ENCODE data around the gene HNRNPM.

Gene HNRNPM

GRCh38 chr19:8463365-8463764 is 18.6 kb downstream of the HNRNPM start:
- ChIA-PET CTCF (interaction anchor here (1.1 to 3.7 kb wide), 3 partner anchors 20 to 115 kb away, joined by 3 to 17 read pairs (median 3); no protein-coding TSS in a partner anchor), POLR2A (no interaction called here)
- no peak overlapping the region for H3K4me3 ChIP-seq (ENCODE audit: low read depth, low read length)
- no peak for DNase-seq (ENCODE audit: low read depth, low spot score)
- no peak for TF ChIP-seq CTCF (IDR thresholded peaks at IDR 0.05; ENCODE audit: insufficient read depth, low read length, missing control alignments)

GRCh38 chr19:8466018-8466417 is 21.2 kb downstream of the HNRNPM start:
- no peak overlapping the region for H3K4me3 ChIP-seq (ENCODE audit: low read depth, low read length)
- TF ChIP-seq CTCF (IDR thresholded peaks at IDR 0.05; ENCODE audit: insufficient read depth, low read length, missing control alignments) = no peak
- POLR2A ChIA-PET = no interaction called here
- CTCF ChIA-PET = interaction anchor here (1.0 to 1.3 kb wide), 2 partner anchors 111 to 113 kb away, joined by 3 read pairs; no protein-coding TSS in a partner anchor
- DNase-seq (ENCODE audit: low read depth, low spot score) = no peak

GRCh38 chr19:8468124-8468523 is 23.3 kb downstream of the HNRNPM start:
- no peak for DNase-seq (ENCODE audit: low read depth, low spot score)
- H3K4me3 ChIP-seq (ENCODE audit: low read depth, low read length) = no peak overlapping the region
- TF ChIP-seq CTCF (IDR thresholded peaks at IDR 0.05; ENCODE audit: insufficient read depth, low read length, missing control alignments) = no peak
- CTCF ChIA-PET = interaction anchor here (4.5 kb wide), 1 partner anchor 114 kb away, joined by 27 read pairs; no protein-coding TSS in a partner anchor
- POLR2A ChIA-PET = no interaction called here

GRCh38 chr19:8468761-8469373 is 24.1 kb downstream of the HNRNPM start:
- DNase-seq (ENCODE audit: low read depth, low spot score) = no peak
- no peak for TF ChIP-seq CTCF (IDR thresholded peaks at IDR 0.05; ENCODE audit: insufficient read depth, low read length, missing control alignments)
- no peak overlapping the region for H3K4me3 ChIP-seq (ENCODE audit: low read depth, low read length)
- CTCF ChIA-PET = interaction anchor here (1.0 to 4.5 kb wide), 2 partner anchors 38 to 115 kb away, joined by 3 to 27 read pairs; no protein-coding TSS in a partner anchor
- POLR2A ChIA-PET = interaction anchor here (0.7 kb wide), 1 partner anchor 9 kb away, joined by 3 read pairs; no protein-coding TSS in a partner anchor

GRCh38 chr19:8469613-8470368 is 25.0 kb downstream of the HNRNPM start:
- no peak overlapping the region for H3K4me3 ChIP-seq (ENCODE audit: low read depth, low read length)
- no peak for DNase-seq (ENCODE audit: low read depth, low spot score)
- no peak for TF ChIP-seq CTCF (IDR thresholded peaks at IDR 0.05; ENCODE audit: insufficient read depth, low read length, missing control alignments)
- ChIA-PET POLR2A (interaction anchor here (0.7 kb wide), 1 partner anchor 10 kb away, joined by 3 read pairs; no protein-coding TSS in a partner anchor), CTCF (interaction anchor here (1.0 to 4.5 kb wide), 3 partner anchors 12 to 116 kb away, joined by 3 to 27 read pairs (median 4); no protein-coding TSS in a partner anchor)

All from AG04449 (cell line).